Measurements from ENCODE around the gene EIF3A.

- TF ChIP-seq EZH2 (IDR thresholded peaks at IDR 0.05) (no peak), POLR2AphosphoS5 (IDR thresholded peaks at IDR 0.05; ENCODE audit: borderline replicate concordance, low read depth, low read length) (no peak), FOXP2 (optimal IDR thresholded peaks at IDR 0.05; ENCODE audit: control extremely low read depth, extremely low read length, insufficient read depth) (no peak)
These were observed 6.8 kb upstream of the EIF3A start for GRCh38 chr10:119087271-119087882.
